Common myeloid progenitor, CD34-positive (primary cell): Measurements from ENCODE around the gene NEK7.

ENCODE experiments used
- CTCF ChIA-PET: fragments of 350-600 bp; sonication (Branson Sonifier 250); formaldehyde crosslinking; loops from one replicate; lab custom pipeline; 2021; ENCODE audit warnings: antibody characterized with exemption; lab: Charles Lee
- POLR2A ChIA-PET: fragments of 350-600 bp; sonication (Branson Sonifier 250); formaldehyde crosslinking; loops from one replicate; lab custom pipeline; 2021; ENCODE audit warnings: antibody characterized with exemption; lab: Charles Lee
- DNase-seq, 3 donors: peaks; one replicate each; pipeline versions ENCODE4 v3.0.0 to v3.0.0-alpha.2; 2013
- H3K27ac ChIP-seq, 2 experiments: 1 replicate in 1 of 2; 2 replicates in 1 of 2; pipeline ENCODE4 v1.7.0; 2013; ENCODE audit warnings: inconsistent platforms in 2 of 2, low read length in 2 of 2, mild to moderate bottlenecking in 2 of 2, low read depth in 1 of 2, moderate library complexity in 1 of 2; ENCODE audit not compliant: severe bottlenecking in 2 of 2, insufficient read depth in 1 of 2, poor library complexity in 1 of 2
- H3K27me3 ChIP-seq, 5 experiments: replicated peaks in 2 of 5; 1 replicate in 3 of 5; 2 replicates in 2 of 5; pipeline versions ENCODE4 v1.6.1 to v1.7.0; 2013; ENCODE audit warnings: low read length in 4 of 5, mild to moderate bottlenecking in 2 of 5, moderate library complexity in 2 of 5, inconsistent platforms in 1 of 5; ENCODE audit not compliant: insufficient read depth in 5 of 5, control insufficient read depth in 4 of 5
- H3K36me3 ChIP-seq, 4 experiments: 1 replicate in 2 of 4; 2 replicates in 2 of 4; pipeline versions ENCODE4 v1.6.1 to v1.7.0; 2013; ENCODE audit warnings: low read length in 3 of 4, control low read depth in 1 of 4, mild to moderate bottlenecking in 1 of 4; ENCODE audit not compliant: control insufficient read depth in 4 of 4, insufficient read depth in 4 of 4
- H3K4me1 ChIP-seq, 4 experiments: 1 replicate in 3 of 4; 2 replicates in 1 of 4; pipeline versions ENCODE4 v1.6.1 to v1.7.1; 2013; ENCODE audit warnings: low read length in 3 of 4, mild to moderate bottlenecking in 3 of 4, control low read depth in 1 of 4, inconsistent platforms in 1 of 4, moderate library complexity in 1 of 4; ENCODE audit not compliant: control insufficient read depth in 4 of 4, insufficient read depth in 4 of 4; ENCODE audit errors: control extremely low read depth in 1 of 4
- H3K4me3 ChIP-seq, 7 experiments: 1 replicate in 4 of 7; 2 replicates in 3 of 7; pipeline versions ENCODE4 v1.5.1 to v1.7.0; 2013; ENCODE audit warnings: mild to moderate bottlenecking in 7 of 7, low read length in 6 of 7, moderate library complexity in 6 of 7, inconsistent platforms in 2 of 7, low read depth in 2 of 7, control low read depth in 1 of 7; ENCODE audit not compliant: insufficient read depth in 4 of 7, control insufficient read depth in 1 of 7; ENCODE audit errors: extremely low read depth in 1 of 7
- H3K9me3 ChIP-seq, 5 experiments: 1 replicate in 4 of 5; 2 replicates in 1 of 5; pipeline versions ENCODE4 v1.6.1 to v1.7.1; 2013; ENCODE audit warnings: low read length in 4 of 5, mild to moderate bottlenecking in 2 of 5, inconsistent platforms in 1 of 5, low read depth in 1 of 5, moderate library complexity in 1 of 5; ENCODE audit not compliant: control insufficient read depth in 4 of 5, insufficient read depth in 2 of 5; ENCODE audit errors: control extremely low read depth in 1 of 5
- WGBS: methylation state at CpG from one replicate; pipeline ENCODE4 v1.1.5; 2013; ENCODE audit not compliant: insufficient coverage; 5-methylcytosine and 5-hydroxymethylcytosine counted together

Gene NEK7

GRCh38 chr1:198330982-198331615 lies 174.3 kb downstream of the NEK7 start:
- ChIA-PET POLR2A (no interaction called here), CTCF (no interaction called here)
- no CpG with 5 or more reads among the region's 2 CpGs for WGBS
- H3K27me3 ChIP-seq: no peaks in the 10 kb centered on the region
- H3K4me3 ChIP-seq: no peak overlapping the region
- no peaks in the 10 kb centered on the region for H3K36me3 ChIP-seq
- no peak for DNase-seq
- H3K27ac ChIP-seq: no peak overlapping the region
- no peaks in the 10 kb centered on the region for H3K4me1 ChIP-seq
- no peaks in the 10 kb centered on the region for H3K9me3 ChIP-seq

- H3K36me3 ChIP-seq: no peaks in the 10 kb centered on the region
- ChIA-PET POLR2A (no interaction called here), CTCF (interaction anchor here (1.0 kb wide), 1 partner anchor 12 kb away, joined by 3 read pairs; no protein-coding TSS in a partner anchor)
- H3K9me3 ChIP-seq: peaks cover 0 to 3% (median 0%) of the 10 kb centered on the region in 5 experiments
- WGBS: no CpG with 5 or more reads among the region's 1 CpG
- H3K27ac ChIP-seq: no peak overlapping the region
- DNase-seq: no peak
- H3K4me1 ChIP-seq: no peaks in the 10 kb centered on the region
- H3K27me3 ChIP-seq: no peaks in the 10 kb centered on the region
- H3K4me3 ChIP-seq: no peak overlapping the region
These were observed 176.9 kb downstream of the NEK7 start for GRCh38 chr1:198333744-198334143.

GRCh38 chr1:198335663-198336062 lies 178.9 kb downstream of the NEK7 start:
- ChIA-PET CTCF (no interaction called here), POLR2A (no interaction called here)
- no peak overlapping the region for H3K27ac ChIP-seq
- no peaks in the 10 kb centered on the region for H3K36me3 ChIP-seq
- no peaks in the 10 kb centered on the region for H3K4me1 ChIP-seq
- no peaks in the 10 kb centered on the region for H3K27me3 ChIP-seq
- whole genome bisulfite sequencing: 100% methylated on average over 1 of the region's 1 CpG
- no peak for DNase-seq
- H3K9me3 ChIP-seq: peaks cover 0 to 7% (median 0%) of the 10 kb centered on the region in 5 experiments
- no peak overlapping the region for H3K4me3 ChIP-seq

GRCh38 chr1:198337886-198338285 lies 181.1 kb downstream of the NEK7 start:
- Histone ChIP-seq H3K4me3 (no peak overlapping the region), H3K27me3 (no peaks in the 10 kb centered on the region), H3K36me3 (no peaks in the 10 kb centered on the region), H3K27ac (no peak overlapping the region), H3K9me3 (peaks cover 0 to 7% (median 0%) of the 10 kb centered on the region in 5 experiments), H3K4me1 (no peaks in the 10 kb centered on the region)
- DNase-seq: no peak
- ChIA-PET POLR2A (no interaction called here), CTCF (no interaction called here)

- Histone ChIP-seq H3K4me1 (no peaks in the 10 kb centered on the region), H3K4me3 (no peak overlapping the region), H3K27me3 (no peaks in the 10 kb centered on the region), H3K27ac (no peak overlapping the region), H3K9me3 (peaks cover 0 to 7% (median 0%) of the 10 kb centered on the region in 5 experiments), H3K36me3 (no peaks in the 10 kb centered on the region)
- DNase-seq: no peak
- CTCF ChIA-PET: no interaction called here
- WGBS: 67% methylated on average over 1 of the region's 1 CpG
- POLR2A ChIA-PET: no interaction called here
These were observed 183.3 kb downstream of the NEK7 start for GRCh38 chr1:198340139-198340538.

GRCh38 chr1:198346178-198346577 lies 189.4 kb downstream of the NEK7 start:
- no peaks in the 10 kb centered on the region for H3K36me3 ChIP-seq
- H3K27me3 ChIP-seq: no peaks in the 10 kb centered on the region
- no peaks in the 10 kb centered on the region for H3K9me3 ChIP-seq
- H3K4me3 ChIP-seq: no peak overlapping the region
- CTCF ChIA-PET: interaction anchor here (1.5 to 1.6 kb wide), 2 partner anchors 13 to 17 kb away, joined by 3 read pairs; no protein-coding TSS in a partner anchor
- WGBS: 100% methylated on average over 1 of the region's 3 CpGs
- no peaks in the 10 kb centered on the region for H3K4me1 ChIP-seq
- DNase-seq: no peak
- H3K27ac ChIP-seq: no peak overlapping the region
- POLR2A ChIA-PET: no interaction called here

GRCh38 chr1:198350456-198350855 lies 193.7 kb downstream of the NEK7 start:
- DNase-seq: no peak
- Histone ChIP-seq H3K36me3 (no peaks in the 10 kb centered on the region), H3K27ac (no peak overlapping the region), H3K4me1 (no peaks in the 10 kb centered on the region), H3K9me3 (no peaks in the 10 kb centered on the region), H3K4me3 (no peak overlapping the region), H3K27me3 (no peaks in the 10 kb centered on the region)
- ChIA-PET CTCF (no interaction called here), POLR2A (no interaction called here)
